CD4-positive, alpha-beta T cell treated with Interleukin-2 at 100 ng/mL for 4 hours (primary cell): ENCODE data around the gene TFF1.
A peak's percentile ranks its signal among the peaks of the same experiment; 100 is the strongest.

Source experiments
- DNase-seq: peaks from one replicate; pipeline ENCODE4 v3.0.0-alpha.2; 2020; ENCODE audit warnings: low spot score

The TFF1 gene

GRCh38 chr21:42398436-42399028 is 32.2 kb upstream of the TFF1 start:
- DNase-seq = no peak

DNA sequence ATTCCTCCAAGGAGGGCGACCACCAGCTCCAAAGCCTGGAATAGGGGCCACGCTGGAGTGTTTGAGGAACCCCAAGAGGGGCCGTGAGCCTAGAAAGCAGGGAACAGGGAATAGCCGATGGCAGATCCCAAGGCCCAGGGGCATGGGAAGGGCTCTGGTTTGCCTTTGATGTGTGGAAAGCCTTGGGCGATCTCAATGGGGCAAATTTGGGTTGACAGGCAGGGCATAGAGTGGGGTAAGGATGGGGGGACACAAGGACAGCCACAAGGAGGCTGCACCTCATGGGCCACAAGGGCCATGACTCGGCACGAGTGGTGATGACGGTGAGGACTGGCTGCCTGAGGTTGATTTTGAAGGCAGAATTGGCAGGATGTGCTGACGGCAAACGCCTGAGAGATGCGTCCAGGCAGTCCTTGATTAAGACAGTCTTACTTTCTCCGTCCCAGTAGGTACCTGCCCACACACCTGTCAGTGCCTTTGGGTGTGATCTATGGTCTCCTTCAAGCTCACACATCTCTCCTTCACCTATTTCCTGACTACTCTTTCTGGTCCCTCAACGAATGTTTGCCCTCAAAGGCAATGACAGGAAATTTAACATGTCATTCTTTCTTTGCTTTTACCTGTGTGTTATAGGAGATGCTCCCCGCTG is 31.5 kb upstream of the TFF1 start:
- DNase-seq = no peak

DNA sequence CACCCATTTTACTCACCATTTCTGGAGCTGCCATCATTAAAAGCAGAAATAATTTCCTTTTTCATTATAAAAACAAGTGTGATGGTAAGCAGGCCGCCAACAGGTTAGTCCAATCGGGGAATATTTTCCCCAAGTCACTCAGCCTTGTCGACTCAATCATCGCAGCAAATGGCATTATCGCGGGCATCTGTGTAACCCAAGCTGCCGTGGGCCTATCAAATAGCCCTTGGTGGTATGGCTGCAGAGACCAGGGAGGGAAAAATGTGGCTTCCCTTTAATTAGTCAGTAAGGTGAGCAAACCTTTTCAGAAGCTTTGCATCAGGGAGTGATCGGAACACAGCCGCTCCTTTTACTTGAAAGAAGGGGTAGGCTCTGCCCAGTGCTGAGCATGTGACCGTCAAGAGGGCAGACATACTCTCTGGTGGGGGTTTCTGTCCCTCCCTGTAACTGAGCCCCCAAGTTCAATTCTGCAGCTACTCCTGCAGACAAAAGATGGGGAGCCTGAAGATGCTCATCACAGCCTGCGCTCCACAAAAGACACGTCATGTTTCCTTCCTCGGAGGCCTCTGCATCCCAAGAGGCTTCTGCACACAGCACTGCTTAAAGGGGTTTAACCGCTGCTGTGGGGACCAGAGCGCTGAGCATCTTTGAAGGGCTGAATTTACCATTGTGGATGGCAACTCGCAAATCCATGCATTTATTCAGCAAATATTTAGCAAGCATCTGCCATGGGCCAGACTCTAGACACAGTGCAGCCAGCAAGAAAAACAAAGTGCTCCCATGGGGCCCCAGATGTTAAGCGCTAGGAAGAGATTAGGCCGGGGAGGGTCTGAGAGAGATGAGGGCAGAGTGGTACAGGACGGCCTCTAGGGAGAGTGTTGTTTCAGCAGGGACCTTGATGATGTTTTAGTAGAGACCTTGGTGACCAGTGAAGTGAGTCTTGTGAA is 30.7 kb upstream of the TFF1 start:
- no peak for DNase-seq

- DNase-seq = no peak
Observed at GRCh38 chr21:42395905-42396651, 29.7 kb upstream of the TFF1 start, which contains the start of gene TMPRSS3. TMPRSS3 (minus strand) TSS chr21:42396052; CDS start chr21:42395417, 635 bp downstream.

DNA sequence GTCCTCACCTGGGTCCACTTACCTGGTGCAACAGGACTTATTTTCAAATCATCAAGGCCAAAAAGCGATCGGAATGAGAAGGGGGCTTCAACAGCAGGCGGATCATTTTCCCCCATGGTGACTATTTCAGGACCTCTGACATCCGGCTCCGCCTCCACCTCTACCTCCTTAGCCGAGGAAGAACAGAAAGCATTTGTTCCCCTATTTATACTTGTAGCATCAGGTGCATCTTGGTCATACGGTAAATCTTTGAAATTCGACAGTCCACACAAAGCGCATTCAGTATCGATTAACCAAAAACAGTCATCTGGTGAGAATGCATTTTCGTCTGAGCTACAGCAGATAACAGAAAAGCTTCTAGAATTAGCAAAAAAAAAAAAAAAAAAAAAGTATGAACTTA is 29.0 kb upstream of the TFF1 start:
- no peak for DNase-seq

DNA sequence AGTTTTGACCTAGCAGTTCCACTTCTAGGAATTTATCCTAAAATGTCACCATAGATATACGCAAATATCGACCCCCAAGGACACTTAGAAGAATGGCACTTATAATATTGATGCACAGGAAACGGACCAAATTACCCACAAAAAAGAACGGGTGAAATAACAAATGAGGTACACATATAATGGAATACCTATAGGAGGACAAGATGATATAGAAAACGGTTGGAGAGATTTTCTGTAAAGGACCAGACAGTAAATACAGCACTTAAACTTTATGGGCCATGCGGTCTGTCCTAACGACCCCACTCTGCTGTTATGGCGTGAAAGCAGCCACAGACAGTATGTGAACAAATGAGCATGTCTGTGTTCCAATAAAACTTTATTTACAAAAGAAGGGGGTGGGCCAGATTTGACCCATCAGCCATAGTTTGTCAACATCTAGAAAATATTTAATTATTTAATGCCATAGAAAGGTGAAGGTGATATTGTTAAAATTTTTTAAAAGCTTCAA is 27.2 kb upstream of the TFF1 start:
- DNase-seq = no peak

DNA sequence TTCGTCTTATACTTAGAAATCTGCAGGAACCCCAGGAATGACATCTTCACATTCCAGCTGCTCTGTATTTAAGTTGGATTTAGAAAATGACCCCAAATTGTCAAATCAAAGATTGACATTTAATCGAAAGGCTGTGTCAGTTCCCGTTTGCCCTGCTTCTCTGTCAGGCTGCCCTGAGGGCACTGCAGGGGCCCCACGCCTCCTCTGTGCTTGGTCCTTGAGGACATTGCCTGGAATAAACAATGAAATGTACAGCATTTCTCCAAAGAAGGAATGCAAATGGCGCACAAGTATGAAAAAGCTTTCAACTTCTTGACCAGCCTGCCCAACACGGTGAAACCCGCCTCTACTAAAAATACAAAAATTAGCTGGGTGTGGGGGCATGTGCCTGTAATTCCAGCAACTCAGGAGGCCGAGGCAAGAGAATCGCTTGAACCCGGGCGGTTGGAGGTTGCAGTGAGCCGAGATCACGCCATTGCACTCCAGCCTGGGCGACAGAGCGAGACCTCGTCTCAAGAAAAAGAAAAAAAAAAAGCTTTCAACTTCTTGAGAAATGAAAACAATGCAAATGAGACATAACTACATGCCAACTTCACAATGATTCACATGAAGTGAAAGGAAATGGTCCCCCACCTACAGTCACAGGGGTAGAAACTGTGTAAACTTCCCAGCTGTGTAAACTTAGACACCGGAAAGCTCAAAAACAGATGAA is 26.6 kb upstream of the TFF1 start:
- DNase-seq = peak; percentile 57

DNA sequence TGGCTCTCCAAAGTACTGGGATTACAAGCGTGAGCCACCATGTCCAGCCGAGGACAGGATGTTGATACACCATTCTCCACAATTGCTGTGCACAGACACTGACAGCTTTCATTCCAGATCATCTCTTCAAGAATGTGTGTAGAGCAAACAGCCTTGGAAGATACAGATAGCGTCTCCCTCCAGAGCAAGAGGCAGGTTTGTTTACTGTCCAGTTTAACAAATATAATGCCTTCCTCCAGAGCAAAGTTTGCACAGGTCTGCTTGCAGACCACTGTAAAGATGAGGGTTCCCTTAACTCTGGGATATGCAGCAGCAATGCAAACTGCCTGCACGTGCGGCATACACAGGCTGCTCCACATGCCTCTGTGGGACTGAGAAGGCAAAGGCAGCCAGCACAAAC is 25.0 kb upstream of the TFF1 start:
- no peak for DNase-seq

- DNase-seq = no peak
Observed at GRCh38 chr21:42390696-42391095, 24.4 kb upstream of the TFF1 start.

- DNase-seq = no peak
Observed at GRCh38 chr21:42390193-42390592, 23.9 kb upstream of the TFF1 start.

DNA sequence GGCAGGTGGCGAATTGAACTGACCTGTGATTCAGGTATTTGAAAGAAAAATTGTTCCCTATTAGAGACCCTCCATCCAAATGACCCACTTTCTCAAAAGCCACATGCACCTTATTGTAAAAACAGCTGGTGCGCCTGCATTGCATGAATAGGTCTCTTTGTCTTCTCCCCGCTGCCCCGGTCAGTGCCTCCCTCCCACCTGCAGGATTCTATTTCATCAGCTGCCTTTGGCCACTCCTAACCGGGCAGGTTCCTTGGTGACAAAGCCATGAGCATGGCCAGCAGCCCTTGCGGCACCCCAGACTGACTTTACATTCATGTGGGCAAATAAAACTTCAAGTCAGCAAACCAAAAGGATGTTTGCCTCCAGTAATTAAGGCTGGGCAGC is 23.1 kb upstream of the TFF1 start:
- no peak for DNase-seq

GRCh38 chr21:42388740-42389448 is 22.6 kb upstream of the TFF1 start:
- DNase-seq = no peak

DNA sequence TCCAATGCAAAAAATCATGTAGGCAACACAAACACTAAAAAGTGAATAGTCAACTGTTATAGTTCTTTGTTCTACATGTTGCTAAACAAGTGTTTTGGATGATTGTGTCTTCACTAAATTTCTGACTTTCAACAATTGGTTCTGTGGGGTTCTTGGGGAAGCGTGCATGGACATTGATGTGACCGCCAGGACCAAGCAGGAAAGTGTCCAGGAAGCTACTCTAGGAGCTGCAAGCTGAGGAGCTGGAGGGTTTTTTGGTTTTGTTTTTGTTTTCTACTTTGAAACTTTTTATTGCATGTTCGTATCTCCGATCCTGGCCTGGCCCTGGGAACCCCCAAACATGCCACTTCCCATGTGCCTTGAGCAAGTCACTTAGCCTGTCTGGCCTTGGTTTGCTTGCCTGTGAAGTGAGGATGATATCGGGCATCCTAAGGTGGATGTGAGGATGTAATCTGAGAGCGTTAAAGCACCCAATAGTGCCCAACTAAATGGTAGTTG is 21.6 kb upstream of the TFF1 start:
- DNase-seq = no peak

DNA sequence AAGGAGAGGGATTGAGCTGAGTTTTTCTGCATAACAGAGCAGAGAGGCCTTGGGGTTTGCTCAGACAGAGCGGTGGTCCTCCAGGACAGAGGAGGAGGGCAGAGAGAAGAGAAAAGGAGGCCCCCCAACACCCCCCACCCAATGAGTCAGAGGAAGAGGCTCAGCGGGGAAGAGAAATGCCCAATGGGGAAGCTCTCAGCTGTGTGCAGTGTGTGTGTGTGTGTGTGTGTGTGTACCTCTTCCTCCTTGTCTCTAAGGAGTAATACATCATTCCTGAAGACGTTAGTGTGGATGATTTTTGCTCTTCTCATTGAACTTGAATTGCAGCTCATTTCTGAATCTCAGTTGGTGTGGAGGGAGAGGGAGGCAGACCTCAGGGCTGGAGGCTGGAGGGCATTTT is 20.8 kb upstream of the TFF1 start:
- no peak for DNase-seq

DNA sequence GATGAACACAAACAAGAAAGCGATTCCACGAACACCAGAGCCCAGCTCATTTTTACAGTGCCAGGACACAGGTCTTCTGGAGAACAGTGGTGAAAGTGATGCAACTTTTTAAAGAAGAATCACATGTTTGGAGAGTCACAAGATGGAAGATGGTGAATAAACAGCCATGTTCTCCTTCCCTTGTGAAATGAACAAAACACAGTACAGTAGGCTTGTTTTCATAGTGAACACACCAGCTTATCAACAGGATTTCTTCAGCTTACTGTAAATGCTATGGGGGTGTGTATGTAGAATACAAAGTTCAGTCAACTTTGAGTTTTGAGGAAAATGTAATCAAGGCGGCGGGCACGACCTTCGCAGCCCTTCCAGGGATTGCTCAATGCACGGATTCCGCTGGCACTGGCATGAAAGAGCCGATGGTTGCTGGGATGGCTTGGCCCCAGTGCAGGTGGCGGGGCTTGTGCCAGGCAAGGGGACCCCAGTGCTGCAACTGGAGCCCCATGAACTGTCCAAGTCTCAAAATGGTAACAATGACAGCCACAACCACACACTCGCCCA is 19.8 kb upstream of the TFF1 start:
- DNase-seq = no peak

DNA sequence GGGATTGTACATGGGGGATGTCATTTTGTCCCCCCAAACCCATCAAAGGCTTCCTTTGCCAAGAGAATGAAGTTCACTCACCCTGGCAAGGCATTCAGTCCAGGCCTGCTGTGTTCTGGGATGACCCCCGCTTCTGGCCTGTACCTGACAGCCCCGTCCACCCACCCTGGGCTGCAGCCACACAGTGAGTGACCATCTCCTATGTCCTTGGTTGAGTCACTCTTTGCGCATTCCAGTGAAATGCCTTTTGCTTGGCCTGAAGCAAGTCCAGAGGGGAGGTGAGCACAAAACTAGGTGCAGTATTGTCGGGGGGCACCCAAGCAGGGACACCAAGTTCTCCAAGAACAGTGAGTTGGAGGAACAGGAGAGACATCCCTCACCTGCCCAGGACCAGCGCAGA is 19.3 kb upstream of the TFF1 start:
- no peak for DNase-seq

DNA sequence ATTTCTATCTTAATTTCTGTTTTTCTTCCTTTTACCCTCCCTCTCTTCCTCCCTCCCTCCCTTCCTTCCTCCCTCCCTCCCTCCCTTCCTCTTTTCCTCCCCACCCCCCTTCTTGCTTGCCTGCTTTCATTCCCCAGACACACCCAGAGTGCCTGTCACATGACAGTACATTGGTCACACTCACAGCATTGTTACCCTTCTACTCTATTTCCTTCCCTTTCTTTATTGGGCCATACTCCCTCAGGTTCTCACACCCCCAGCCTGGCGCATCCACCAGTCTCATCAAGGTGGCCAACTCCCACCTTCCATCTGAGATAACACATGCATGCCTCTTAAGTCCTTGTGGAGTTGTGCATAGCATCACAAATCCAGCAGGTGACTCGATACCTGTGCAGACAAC is 18.7 kb upstream of the TFF1 start:
- no peak for DNase-seq

DNA sequence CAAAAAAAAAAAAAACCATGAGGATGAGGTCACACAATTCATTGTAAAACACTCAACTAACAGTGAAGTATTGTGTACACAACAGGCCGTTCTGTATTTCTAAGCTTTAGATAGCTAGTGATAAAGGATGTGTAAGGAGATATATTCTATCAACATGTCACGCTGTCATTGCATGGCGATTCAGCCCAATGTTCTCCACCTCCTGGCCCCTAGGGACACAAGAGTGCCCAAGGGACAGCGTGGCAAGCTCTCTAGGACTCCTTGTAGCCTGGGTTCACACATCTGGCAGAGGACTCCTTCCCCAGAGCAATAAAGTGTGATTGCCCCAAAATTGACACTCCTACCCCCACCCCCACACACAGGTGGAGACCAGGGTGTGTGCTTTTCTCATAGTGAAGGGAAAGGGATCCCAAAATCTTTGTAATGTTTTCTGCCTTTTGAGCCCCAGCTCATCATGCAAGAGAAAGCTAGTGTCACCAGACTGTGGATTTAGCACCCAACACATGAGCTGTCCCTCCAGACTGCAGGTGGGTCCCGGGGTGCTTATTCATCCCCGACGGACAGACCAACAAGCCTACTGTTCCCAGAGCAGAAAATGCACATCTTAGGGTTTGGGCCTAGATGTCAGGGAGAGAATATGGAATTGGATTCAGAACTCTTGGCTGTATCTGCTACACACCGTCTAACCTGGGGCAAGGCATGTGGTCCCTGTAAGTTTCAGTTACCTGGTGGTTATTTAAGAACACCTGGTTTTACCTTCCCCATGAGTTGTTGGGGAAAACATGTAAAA is 18.0 kb upstream of the TFF1 start:
- no peak for DNase-seq

- DNase-seq = no peak
Observed at GRCh38 chr21:42383331-42383730, 17.0 kb upstream of the TFF1 start.
